ENCODE results near the gene EEF1E1.

The EEF1E1 gene

GRCh38 chr6:8057793-8058192 lies 44.6 kb downstream of the EEF1E1 start:
- no peak overlapping the region for H3K4me3 ChIP-seq (ENCODE audit: low read depth in 1 of 2, low read length in 2 of 2)
- H3K9ac ChIP-seq (ENCODE audit: low read depth, low read length), result no peak overlapping the region
- H3K9me3 ChIP-seq (ENCODE audit: insufficient read depth, low read length, severe bottlenecking), result no peaks in the 10 kb centered on the region
- peaks cover 25% of the 10 kb centered on the region for H3K79me2 ChIP-seq (ENCODE audit: insufficient read depth, low read length)
- no peaks in the 10 kb centered on the region for H3K27me3 ChIP-seq (ENCODE audit: insufficient read depth, low read length, poor library complexity)
- ATAC-seq (ENCODE audit: insufficient read depth, low read depth), result no peak
- no peak overlapping the region for H2AFZ ChIP-seq (ENCODE audit: low read depth, low read length)
- H3K4me1 ChIP-seq (ENCODE audit: insufficient read depth, low read length), result peaks cover 5% of the 10 kb centered on the region; the same call in 1 of the 2 replicates
- H3K27ac ChIP-seq (ENCODE audit: low read length), result no peak overlapping the region
- TF ChIP-seq, protein P1, sequence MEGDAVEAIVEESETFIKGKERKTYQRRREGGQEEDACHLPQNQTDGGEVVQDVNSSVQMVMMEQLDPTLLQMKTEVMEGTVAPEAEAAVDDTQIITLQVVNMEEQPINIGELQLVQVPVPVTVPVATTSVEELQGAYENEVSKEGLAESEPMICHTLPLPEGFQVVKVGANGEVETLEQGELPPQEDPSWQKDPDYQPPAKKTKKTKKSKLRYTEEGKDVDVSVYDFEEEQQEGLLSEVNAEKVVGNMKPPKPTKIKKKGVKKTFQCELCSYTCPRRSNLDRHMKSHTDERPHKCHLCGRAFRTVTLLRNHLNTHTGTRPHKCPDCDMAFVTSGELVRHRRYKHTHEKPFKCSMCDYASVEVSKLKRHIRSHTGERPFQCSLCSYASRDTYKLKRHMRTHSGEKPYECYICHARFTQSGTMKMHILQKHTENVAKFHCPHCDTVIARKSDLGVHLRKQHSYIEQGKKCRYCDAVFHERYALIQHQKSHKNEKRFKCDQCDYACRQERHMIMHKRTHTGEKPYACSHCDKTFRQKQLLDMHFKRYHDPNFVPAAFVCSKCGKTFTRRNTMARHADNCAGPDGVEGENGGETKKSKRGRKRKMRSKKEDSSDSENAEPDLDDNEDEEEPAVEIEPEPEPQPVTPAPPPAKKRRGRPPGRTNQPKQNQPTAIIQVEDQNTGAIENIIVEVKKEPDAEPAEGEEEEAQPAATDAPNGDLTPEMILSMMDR (IDR thresholded peaks at IDR 0.05; ENCODE audit: borderline replicate concordance, extremely low read depth, low read length, poor library complexity, severe bottlenecking), result no peak
- TF ChIP-seq EZH2 (IDR thresholded peaks at IDR 0.05; ENCODE audit: borderline replicate concordance, low read depth, low read length, severe bottlenecking), result no peak
- no peak for DNase-seq
- H3K36me3 ChIP-seq (ENCODE audit: insufficient read depth, low read length), result peaks cover 63% of the 10 kb centered on the region
- H4K20me1 ChIP-seq (ENCODE audit: insufficient read depth, low read length), result 0 out of 2 replicates have a peak, but pooled peaks cover 3% of the 10 kb centered on the region
- no peak overlapping the region for H3K4me2 ChIP-seq (ENCODE audit: insufficient read depth, low read length)

GRCh38 chr6:8057263-8057662 lies 45.1 kb downstream of the EEF1E1 start:
- H3K27me3 ChIP-seq (ENCODE audit: insufficient read depth, low read length, poor library complexity), result no peaks in the 10 kb centered on the region
- no peak overlapping the region for H3K27ac ChIP-seq (ENCODE audit: low read length)
- H3K4me1 ChIP-seq (ENCODE audit: insufficient read depth, low read length), result peaks cover under 1% of the 10 kb centered on the region; the same call in 1 of the 2 replicates
- H3K9me3 ChIP-seq (ENCODE audit: insufficient read depth, low read length, severe bottlenecking), result no peaks in the 10 kb centered on the region
- H3K4me2 ChIP-seq (ENCODE audit: insufficient read depth, low read length), result no peak overlapping the region
- no peak overlapping the region for H3K9ac ChIP-seq (ENCODE audit: low read depth, low read length)
- no peak for ATAC-seq (ENCODE audit: insufficient read depth, low read depth)
- 0 out of 2 replicates have a peak, but pooled peaks cover 3% of the 10 kb centered on the region for H4K20me1 ChIP-seq (ENCODE audit: insufficient read depth, low read length)
- H3K36me3 ChIP-seq (ENCODE audit: insufficient read depth, low read length), result peaks cover 63% of the 10 kb centered on the region
- peaks cover 23% of the 10 kb centered on the region for H3K79me2 ChIP-seq (ENCODE audit: insufficient read depth, low read length)
- H2AFZ ChIP-seq (ENCODE audit: low read depth, low read length), result no peak overlapping the region
- no peak overlapping the region for H3K4me3 ChIP-seq (ENCODE audit: low read depth in 1 of 2, low read length in 2 of 2)
- TF ChIP-seq EZH2 (IDR thresholded peaks at IDR 0.05; ENCODE audit: borderline replicate concordance, low read depth, low read length, severe bottlenecking), result no peak
- TF ChIP-seq, protein P1 (IDR thresholded peaks at IDR 0.05; ENCODE audit: borderline replicate concordance, extremely low read depth, low read length, poor library complexity, severe bottlenecking), result no peak
- no peak for DNase-seq

DNA sequence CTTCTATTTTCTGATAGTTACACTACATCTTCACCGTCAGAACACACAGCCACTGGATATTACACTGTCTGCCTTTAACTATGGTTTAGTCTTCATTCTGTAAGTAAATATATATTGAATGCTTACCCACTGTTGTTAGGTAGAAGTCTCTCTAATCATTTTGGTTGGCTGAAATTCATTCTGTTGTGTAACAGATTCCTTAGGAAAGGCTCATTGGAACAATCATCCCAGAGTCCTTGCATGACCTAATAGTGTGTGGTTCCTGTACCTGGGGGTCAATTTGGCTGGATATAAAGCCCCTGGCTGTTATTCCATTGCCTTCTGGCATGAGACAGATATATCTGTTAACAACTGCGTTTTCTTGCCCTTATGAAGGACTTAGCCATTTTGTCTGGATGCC lies 48.1 kb downstream of the EEF1E1 start:
- ATAC-seq (ENCODE audit: insufficient read depth, low read depth) (no peak), DNase-seq (no peak)
- Histone ChIP-seq H3K36me3 (ENCODE audit: insufficient read depth, low read length) (peaks cover 61% of the 10 kb centered on the region), H2AFZ (ENCODE audit: low read depth, low read length) (no peak overlapping the region), H3K4me2 (ENCODE audit: insufficient read depth, low read length) (no peak overlapping the region), H3K4me1 (ENCODE audit: insufficient read depth, low read length) (no peaks in the 10 kb centered on the region), H4K20me1 (ENCODE audit: insufficient read depth, low read length) (0 out of 2 replicates have a peak, but pooled peaks cover 3% of the 10 kb centered on the region), H3K4me3 (ENCODE audit: low read depth in 1 of 2, low read length in 2 of 2) (no peak overlapping the region), H3K27me3 (ENCODE audit: insufficient read depth, low read length, poor library complexity) (no peaks in the 10 kb centered on the region), H3K79me2 (ENCODE audit: insufficient read depth, low read length) (peaks cover 25% of the 10 kb centered on the region), H3K27ac (ENCODE audit: low read length) (no peak overlapping the region), H3K9ac (ENCODE audit: low read depth, low read length) (no peak overlapping the region), H3K9me3 (ENCODE audit: insufficient read depth, low read length, severe bottlenecking) (no peaks in the 10 kb centered on the region)
- TF ChIP-seq, protein P1 (IDR thresholded peaks at IDR 0.05; ENCODE audit: borderline replicate concordance, extremely low read depth, low read length, poor library complexity, severe bottlenecking), result no peak
- TF ChIP-seq EZH2 (IDR thresholded peaks at IDR 0.05; ENCODE audit: borderline replicate concordance, low read depth, low read length, severe bottlenecking), result no peak
